Progenitor cell of endocrine pancreas (in vitro differentiated cells): Measurements from ENCODE around the gene C8A. TPM values are rescaled to one million over a fixed set of nuclear protein-coding genes. Genes with fewer than 3 reads are reported as not detected.

Source experiments
- DNase-seq: peaks from one replicate; pipeline ENCODE4 v3.0.0; 2021; ENCODE audit warnings: low spot score; ENCODE audit not compliant: unreplicated experiment
- H3K27ac Mint-ChIP-seq: 2 replicates; pipeline ENCODE4 v1.8.0; 2021; ENCODE audit warnings: mild to moderate bottlenecking, moderate library complexity, mixed read lengths
- H3K27me3 Mint-ChIP-seq: 2 replicates; pipeline ENCODE4 v1.8.0; 2021; ENCODE audit warnings: mixed read lengths
- H3K36me3 Mint-ChIP-seq: 2 replicates; pipeline ENCODE4 v1.8.0; 2022; ENCODE audit warnings: mixed read lengths; ENCODE audit not compliant: insufficient read depth
- H3K4me1 Mint-ChIP-seq: 2 replicates; pipeline ENCODE4 v1.8.0; 2021; ENCODE audit warnings: low read depth, mixed read lengths
- H3K4me3 Mint-ChIP-seq: 2 replicates; pipeline ENCODE4 v1.8.0; 2021; ENCODE audit warnings: low read depth, mild to moderate bottlenecking, moderate library complexity, mixed read lengths
- H3K9me3 Mint-ChIP-seq: 2 replicates; pipeline ENCODE4 v1.8.0; 2021; ENCODE audit warnings: low read depth, mixed read lengths
- total RNA-seq: library from RNA; stranded (reverse); gene quantifications from 2 replicates; pipeline ENCODE4 v1.2.1, GENCODE V29; 2021
- TF ChIP-seq, protein P1 (sequence below): fragments of 200-600 bp; sonication (generic); IDR thresholded peaks from one replicate; pipeline ENCODE4 v1.5.0; 2021; ENCODE audit warnings: antibody characterized with exemption, mild to moderate bottlenecking; ENCODE audit not compliant: unreplicated experiment

C8A gene
- total RNA-seq, 1 donor from 2014 or later: 0.77 TPM

DNA sequence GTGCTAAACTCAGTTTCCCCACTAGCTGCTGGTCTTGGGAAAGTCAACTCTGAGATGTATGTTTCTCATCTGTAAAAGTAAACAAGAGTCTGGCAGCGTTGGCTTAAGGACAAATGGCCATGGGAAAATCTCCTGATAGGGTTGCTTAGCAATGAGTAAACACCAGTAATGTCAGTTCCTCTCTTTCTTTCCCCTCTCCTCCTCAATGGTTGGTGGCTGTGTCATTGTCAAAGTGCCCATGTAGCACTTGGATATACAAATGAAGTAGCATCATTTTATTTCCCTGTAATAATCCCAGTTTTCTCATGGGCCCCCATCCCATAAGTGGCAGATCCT lies 33.2 kb upstream of the C8A start:
- Mint-ChIP-seq H3K36me3 (no peaks in the 10 kb centered on the region), H3K4me3 (peak overlapping the region; percentile 42), H3K9me3 (no peaks in the 10 kb centered on the region), H3K4me1 (peaks cover 41% of the 10 kb centered on the region), H3K27ac (peak overlapping the region; percentile 76), H3K27me3 (no peaks in the 10 kb centered on the region)
- DNase-seq: no peak
- TF ChIP-seq, protein P1, sequence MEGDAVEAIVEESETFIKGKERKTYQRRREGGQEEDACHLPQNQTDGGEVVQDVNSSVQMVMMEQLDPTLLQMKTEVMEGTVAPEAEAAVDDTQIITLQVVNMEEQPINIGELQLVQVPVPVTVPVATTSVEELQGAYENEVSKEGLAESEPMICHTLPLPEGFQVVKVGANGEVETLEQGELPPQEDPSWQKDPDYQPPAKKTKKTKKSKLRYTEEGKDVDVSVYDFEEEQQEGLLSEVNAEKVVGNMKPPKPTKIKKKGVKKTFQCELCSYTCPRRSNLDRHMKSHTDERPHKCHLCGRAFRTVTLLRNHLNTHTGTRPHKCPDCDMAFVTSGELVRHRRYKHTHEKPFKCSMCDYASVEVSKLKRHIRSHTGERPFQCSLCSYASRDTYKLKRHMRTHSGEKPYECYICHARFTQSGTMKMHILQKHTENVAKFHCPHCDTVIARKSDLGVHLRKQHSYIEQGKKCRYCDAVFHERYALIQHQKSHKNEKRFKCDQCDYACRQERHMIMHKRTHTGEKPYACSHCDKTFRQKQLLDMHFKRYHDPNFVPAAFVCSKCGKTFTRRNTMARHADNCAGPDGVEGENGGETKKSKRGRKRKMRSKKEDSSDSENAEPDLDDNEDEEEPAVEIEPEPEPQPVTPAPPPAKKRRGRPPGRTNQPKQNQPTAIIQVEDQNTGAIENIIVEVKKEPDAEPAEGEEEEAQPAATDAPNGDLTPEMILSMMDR: no peak

DNA sequence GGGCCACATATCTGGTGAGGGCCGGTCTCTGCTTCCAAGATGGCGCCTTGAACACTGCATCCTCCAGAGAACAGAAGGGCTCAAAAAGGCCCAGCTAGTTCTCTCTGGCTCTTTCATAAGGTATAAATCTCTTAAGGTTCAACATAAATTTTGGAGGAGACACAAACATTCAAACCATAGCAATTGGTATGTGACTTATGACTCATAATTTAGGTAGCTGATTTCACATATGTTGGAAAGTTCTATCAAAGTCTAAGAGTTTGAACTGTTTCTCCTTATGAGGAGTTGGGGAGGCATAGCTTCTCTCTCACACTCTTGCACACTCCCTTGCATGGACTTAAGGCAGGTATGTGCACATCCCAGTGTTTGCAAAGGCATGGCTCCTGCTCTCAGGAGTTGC lies 30.3 kb upstream of the C8A start:
- no peaks in the 10 kb centered on the region for H3K9me3 Mint-ChIP-seq
- TF ChIP-seq, protein P1: no peak
- no peak overlapping the region for H3K27ac Mint-ChIP-seq
- no peaks in the 10 kb centered on the region for H3K36me3 Mint-ChIP-seq
- DNase-seq: no peak
- no peaks in the 10 kb centered on the region for H3K27me3 Mint-ChIP-seq
- no peak overlapping the region for H3K4me3 Mint-ChIP-seq
- peaks cover 23% of the 10 kb centered on the region for H3K4me1 Mint-ChIP-seq

DNA sequence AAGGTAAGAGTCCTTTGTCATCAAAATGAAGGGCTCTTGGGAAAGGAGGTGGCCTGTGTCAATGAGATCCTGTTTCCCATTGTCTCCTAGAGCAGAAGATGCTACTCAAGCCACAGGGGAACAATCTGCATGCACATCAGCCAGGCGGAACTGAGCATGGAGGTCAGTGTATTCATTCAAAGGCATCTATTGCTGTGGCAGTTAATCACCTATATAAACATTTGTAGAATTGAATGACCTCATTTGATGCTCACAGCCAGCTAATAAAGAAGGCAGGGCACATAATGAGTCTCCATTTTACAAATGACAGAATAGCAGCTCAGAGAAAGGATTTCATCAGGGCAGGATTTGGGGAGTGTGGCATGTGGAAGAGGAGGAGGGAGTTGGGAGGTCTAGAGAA lies 29.7 kb upstream of the C8A start:
- Mint-ChIP-seq H3K4me3 (no peak overlapping the region), H3K27ac (no peak overlapping the region), H3K4me1 (peaks cover 18% of the 10 kb centered on the region), H3K36me3 (no peaks in the 10 kb centered on the region), H3K9me3 (no peaks in the 10 kb centered on the region), H3K27me3 (no peaks in the 10 kb centered on the region)
- no peak for DNase-seq
- TF ChIP-seq, protein P1: no peak

DNA sequence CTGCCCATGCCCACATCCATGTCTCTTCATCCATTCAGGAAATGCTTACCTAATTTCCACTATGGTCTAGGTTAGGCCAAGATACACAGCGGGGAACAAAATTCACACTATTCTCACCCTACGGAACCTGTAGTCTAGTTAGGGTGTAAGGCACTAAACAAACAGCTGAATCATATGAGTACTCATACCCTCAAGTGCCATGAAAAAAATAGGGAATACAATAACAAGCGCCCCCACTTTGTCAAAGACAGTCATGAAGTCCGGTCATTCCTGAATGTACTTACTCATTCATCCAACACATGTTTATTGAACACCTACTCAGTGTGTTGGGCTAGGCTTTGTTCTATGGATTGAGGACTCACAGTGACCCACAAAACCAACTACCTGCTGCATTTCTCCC lies 29.2 kb upstream of the C8A start:
- Mint-ChIP-seq H3K9me3 (no peaks in the 10 kb centered on the region), H3K4me1 (peaks cover 14% of the 10 kb centered on the region), H3K36me3 (no peaks in the 10 kb centered on the region)

DNA sequence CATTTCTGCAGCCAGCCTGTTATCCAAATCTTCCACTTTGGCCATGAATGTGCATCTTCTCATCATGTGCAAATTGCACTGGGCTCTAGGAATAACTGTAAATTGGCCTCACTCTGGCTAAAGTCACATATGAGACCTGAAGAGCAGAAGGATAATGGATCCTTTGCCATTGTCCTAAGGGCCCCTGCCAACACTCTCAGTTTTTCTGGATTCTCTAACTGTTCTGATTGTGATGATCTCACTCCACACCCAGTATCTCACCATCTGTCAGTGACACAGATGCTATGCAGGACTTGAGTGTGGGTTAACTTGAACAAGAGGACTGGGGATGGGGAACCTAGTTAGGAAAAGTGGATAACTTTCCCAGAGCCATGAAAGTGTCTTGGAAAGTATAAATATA lies 26.9 kb upstream of the C8A start:
- Mint-ChIP-seq H3K27me3 (no peaks in the 10 kb centered on the region), H3K4me1 (peaks cover 5% of the 10 kb centered on the region), H3K27ac (no peak overlapping the region), H3K36me3 (no peaks in the 10 kb centered on the region), H3K4me3 (no peak overlapping the region), H3K9me3 (no peaks in the 10 kb centered on the region)
- DNase-seq: no peak
- TF ChIP-seq, protein P1: no peak

More for the DNA sequence above, 29.2 kb upstream of the C8A start:
- TF ChIP-seq, protein P1: no peak
- Mint-ChIP-seq H3K4me3 (no peak overlapping the region), H3K27me3 (no peaks in the 10 kb centered on the region), H3K27ac (no peak overlapping the region)
- DNase-seq: no peak
